ENCODE results near the gene CAMTA1. TPM values are rescaled to one million over a fixed set of nuclear protein-coding genes. Genes with fewer than 3 reads are reported as not detected.

Gene CAMTA1
- total RNA-seq, 1 donor from 2014 or later, result 40.9 TPM

GRCh38 chr1:7507285-7508019 is 722.2 kb downstream of the CAMTA1 start:
- DNase-seq (ENCODE audit: low read depth in 2 of 2), result no peak

- no peak for DNase-seq (ENCODE audit: low read depth in 2 of 2)
These were observed 723.0 kb downstream of the CAMTA1 start for GRCh38 chr1:7508052-7508933.

- DNase-seq (ENCODE audit: low read depth in 2 of 2), result no peak
These were observed 723.8 kb downstream of the CAMTA1 start for GRCh38 chr1:7508934-7509519.

- no peak for DNase-seq (ENCODE audit: low read depth in 2 of 2)
These were observed 724.3 kb downstream of the CAMTA1 start for GRCh38 chr1:7509598-7509997.

GRCh38 chr1:7510389-7510931 is 725.2 kb downstream of the CAMTA1 start:
- no peak for DNase-seq (ENCODE audit: low read depth in 2 of 2)

- DNase-seq (ENCODE audit: low read depth in 2 of 2), result no peak
These were observed 726.1 kb downstream of the CAMTA1 start for GRCh38 chr1:7511381-7511780.

GRCh38 chr1:7513081-7513480 is 727.8 kb downstream of the CAMTA1 start:
- no peak for DNase-seq (ENCODE audit: low read depth in 2 of 2)

GRCh38 chr1:7515175-7515574 is 729.9 kb downstream of the CAMTA1 start:
- no peak for DNase-seq (ENCODE audit: low read depth in 2 of 2)

- no peak for DNase-seq (ENCODE audit: low read depth in 2 of 2)
These were observed 730.6 kb downstream of the CAMTA1 start for GRCh38 chr1:7515904-7516303.

GRCh38 chr1:7516341-7516740 is 731.1 kb downstream of the CAMTA1 start:
- no peak for DNase-seq (ENCODE audit: low read depth in 2 of 2)

GRCh38 chr1:7516929-7517328 is 731.7 kb downstream of the CAMTA1 start:
- no peak for DNase-seq (ENCODE audit: low read depth in 2 of 2)

GRCh38 chr1:7517611-7518330 is 732.5 kb downstream of the CAMTA1 start:
- no peak for DNase-seq (ENCODE audit: low read depth in 2 of 2)

- no peak for DNase-seq (ENCODE audit: low read depth in 2 of 2)
These were observed 733.2 kb downstream of the CAMTA1 start for GRCh38 chr1:7518411-7518810.

- no peak for DNase-seq (ENCODE audit: low read depth in 2 of 2)
These were observed 734.1 kb downstream of the CAMTA1 start for GRCh38 chr1:7519181-7519860.

GRCh38 chr1:7519861-7520395 is 734.7 kb downstream of the CAMTA1 start:
- no peak for DNase-seq (ENCODE audit: low read depth in 2 of 2)

GRCh38 chr1:7520496-7520895 is 735.2 kb downstream of the CAMTA1 start:
- no peak for DNase-seq (ENCODE audit: low read depth in 2 of 2)

- no peak for DNase-seq (ENCODE audit: low read depth in 2 of 2)
These were observed 739.4 kb downstream of the CAMTA1 start for GRCh38 chr1:7524341-7525337.

GRCh38 chr1:7525338-7526063 is 740.2 kb downstream of the CAMTA1 start:
- DNase-seq (ENCODE audit: low read depth in 2 of 2), result no peak

Measured in lung microvascular endothelial cell (primary cell).